GM21423 (cell line): ENCODE results near the gene SLC4A5.

ENCODE experiments used
- ATAC-seq: cut with Tn5 transposase; IDR thresholded peaks from one replicate; pipeline ENCODE4 v1.9.1; 2021; ENCODE audit warnings: mild to moderate bottlenecking, moderate library complexity; ENCODE audit not compliant: unreplicated experiment

Gene SLC4A5

DNA sequence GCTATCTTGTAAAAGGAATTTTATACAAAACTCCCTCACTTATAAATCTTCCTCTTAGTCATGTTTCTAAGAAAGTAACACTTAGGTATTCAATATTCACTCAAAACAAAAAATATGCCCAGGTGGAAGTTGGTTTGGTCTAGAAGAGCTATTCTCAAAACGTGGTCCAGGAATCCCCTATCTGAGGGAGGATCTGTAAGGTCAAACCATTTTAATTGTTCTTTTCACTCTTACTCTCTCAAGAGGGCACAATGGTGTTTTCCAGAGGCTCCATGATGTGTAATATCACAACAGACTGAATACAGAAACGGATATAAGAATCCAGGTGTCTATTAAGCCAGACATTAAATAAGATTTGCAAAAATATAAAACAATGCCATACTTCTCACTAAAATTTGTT, 174.5 kb downstream of the SLC4A5 start:
- ATAC-seq, result no peak
